Neural progenitor cell (in vitro differentiated cells): Measurements from ENCODE around the gene ACOT13. TPM values are rescaled to one million over a fixed set of nuclear protein-coding genes. Genes with fewer than 3 reads are reported as not detected.

ENCODE experiments used
- DNase-seq: peaks from one replicate; pipeline ENCODE4 v3.0.0-alpha.2; 2016; ENCODE audit warnings: low spot score
- H2AFZ ChIP-seq: fragments of 200-600 bp; sonication (generic); replicated peaks from 2 replicates; pipeline ENCODE4 v1.6.1; 2016; ENCODE audit warnings: antibody characterized with exemption
- H3F3A ChIP-seq: fragments of 200-600 bp; sonication (generic); 2 replicates; pipeline ENCODE4 v1.6.1; 2016; ENCODE audit warnings: antibody characterized with exemption, low read depth
- H3K27ac ChIP-seq: fragments of 200-600 bp; sonication (generic); 2 replicates; pipeline ENCODE4 v1.5.1; 2016; ENCODE audit warnings: mild to moderate bottlenecking
- H3K27me3 ChIP-seq: fragments of 200-600 bp; sonication (generic); 2 replicates; pipeline ENCODE4 v1.6.1; 2016; ENCODE audit warnings: mild to moderate bottlenecking, moderate library complexity
- H3K36me3 ChIP-seq: fragments of 200-600 bp; sonication (generic); 2 replicates; pipeline ENCODE4 v1.5.1; 2016
- H3K4me1 ChIP-seq: fragments of 200-600 bp; sonication (generic); 2 replicates; pipeline ENCODE4 v1.6.1; 2016; ENCODE audit warnings: mixed run types
- H3K4me2 ChIP-seq: fragments of 200-600 bp; sonication (generic); 2 replicates; pipeline ENCODE4 v1.6.1; 2016
- H3K4me3 ChIP-seq: fragments of 200-600 bp; sonication (generic); 2 replicates; pipeline ENCODE4 v1.5.1; 2016
- H3K79me2 ChIP-seq: fragments of 200-600 bp; sonication (generic); 2 replicates; pipeline ENCODE4 v1.6.1; 2016; ENCODE audit warnings: low read depth
- H3K9ac ChIP-seq: fragments of 200-600 bp; sonication (generic); 2 replicates; pipeline ENCODE4 v1.6.1; 2016
- H3K9me3 ChIP-seq: fragments of 200-600 bp; sonication (generic); 2 replicates; pipeline ENCODE4 v1.5.1; 2016; ENCODE audit warnings: low read depth
- H4K20me1 ChIP-seq: fragments of 200-600 bp; sonication (generic); 2 replicates; pipeline ENCODE4 v1.6.1; 2016; ENCODE audit warnings: low read depth
- H3K27ac Mint-ChIP-seq: 3 replicates; pipeline ENCODE4 v1.8.0; 2021; ENCODE audit warnings: mixed read lengths
- H3K27me3 Mint-ChIP-seq: 2 replicates; pipeline ENCODE4 v1.8.0; 2022; ENCODE audit warnings: low read depth, mild to moderate bottlenecking, inconsistent platforms, moderate library complexity, mixed read lengths; ENCODE audit not compliant: insufficient read depth
- H3K36me3 Mint-ChIP-seq: 3 replicates; pipeline ENCODE4 v1.8.0; 2021; ENCODE audit warnings: mixed read lengths
- H3K4me1 Mint-ChIP-seq: 3 replicates; pipeline ENCODE4 v1.8.0; 2021; ENCODE audit warnings: mixed read lengths
- H3K4me3 Mint-ChIP-seq: 3 replicates; pipeline ENCODE4 v1.8.0; 2021; ENCODE audit warnings: mild to moderate bottlenecking, moderate library complexity, mixed read lengths
- H3K9me3 Mint-ChIP-seq: 3 replicates; pipeline ENCODE4 v1.8.0; 2020; ENCODE audit warnings: mixed read lengths
- EZH2 ChIP-seq: fragments of 200-600 bp; sonication (generic); IDR thresholded peaks from 2 replicates; pipeline ENCODE4 v1.6.1; 2017; ENCODE audit warnings: antibody characterized with exemption, mild to moderate bottlenecking, moderate library complexity
- EZH2phosphoT487 ChIP-seq: fragments of 200-600 bp; sonication (generic); IDR thresholded peaks from 2 replicates; pipeline ENCODE4 v1.6.1; 2017; ENCODE audit warnings: antibody characterized with exemption
- total RNA-seq: library from RNA; depleted of rRNA; stranded (reverse); fragments of >200 nt; gene quantifications from 2 replicates; pipeline ENCODE4 v1.2.3, GENCODE V29; 2015; ENCODE audit warnings: low replicate concordance
- TF ChIP-seq, protein P1 (sequence below): fragments of 200-600 bp; sonication (generic); IDR thresholded peaks from 2 replicates; pipeline ENCODE4 v1.5.1; 2017; ENCODE audit warnings: antibody characterized with exemption, mild to moderate bottlenecking

The ACOT13 gene
- 9.6 and 12.0 TPM in 2 replicates for total RNA-seq

DNA sequence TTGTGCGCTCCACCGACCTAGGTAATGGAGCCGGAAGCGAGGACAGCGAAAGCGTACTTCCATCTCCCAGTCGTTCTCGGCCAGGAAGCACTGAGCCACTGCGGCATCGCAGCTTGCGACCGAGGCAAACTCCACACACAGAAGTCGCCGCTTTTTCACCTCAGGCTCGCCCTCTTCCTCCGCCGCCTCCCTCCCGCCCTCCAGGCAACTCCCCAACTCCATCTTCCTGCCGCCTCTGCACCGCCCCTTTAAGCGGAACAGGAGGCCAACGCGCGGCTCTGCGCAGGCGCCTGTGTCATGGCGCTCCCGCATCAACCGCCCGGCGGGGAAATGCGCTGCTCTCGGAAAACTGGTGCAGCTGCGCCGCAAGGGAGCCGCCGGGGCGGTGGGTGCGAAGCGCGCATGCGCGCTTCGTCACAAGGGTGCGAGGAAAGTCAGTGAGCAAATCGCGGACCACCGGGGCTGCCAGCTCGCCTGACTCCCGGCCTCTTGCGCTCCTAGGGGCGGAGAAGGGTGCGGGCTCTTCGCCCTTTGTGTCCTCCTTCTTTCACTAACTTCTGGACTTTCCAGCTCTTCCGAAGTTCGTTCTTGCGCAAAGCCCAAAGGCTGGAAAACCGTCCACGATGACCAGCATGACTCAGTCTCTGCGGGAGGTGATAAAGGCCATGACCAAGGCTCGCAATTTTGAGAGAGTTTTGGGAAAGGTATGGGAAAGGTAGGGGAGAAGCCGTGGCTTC, at the start of gene ACOT13, which contains the start of gene TDP2:
ACOT13 (plus strand) TSS at position 437 of the 737 bp plus-strand sequence; CDS start at position 624, 187 bp downstream.
TDP2 (minus strand) TSS at position 259 of the 737 bp plus-strand sequence; CDS start at position 222, 37 bp downstream.
- peaks cover 29% of the 10 kb centered on the region for H3K9me3 Mint-ChIP-seq
- Histone ChIP-seq H3K9ac (peak within 1 kb of the TSS; percentile 78), H2AFZ (peak within 1 kb of the TSS; percentile 97), H3K27me3 (no peaks in the 10 kb centered on the region), H3K36me3 (peaks cover 3% of the 10 kb centered on the region), H3K4me1 (peaks cover 29% of the 10 kb centered on the region), H3K4me3 (peak within 1 kb of the TSS; percentile 83), H4K20me1 (peaks cover 21% of the 10 kb centered on the region), H3K79me2 (peaks cover 39% of the 10 kb centered on the region), H3K27ac (peak within 1 kb of the TSS; percentile 70), H3K4me2 (peak within 1 kb of the TSS; percentile 97), H3F3A (peaks cover 24% of the 10 kb centered on the region), H3K9me3 (peaks cover 11% of the 10 kb centered on the region)
- H3K4me3 Mint-ChIP-seq = peak within 1 kb of the TSS; percentile 97
- peaks cover 28% of the 10 kb centered on the region for H3K4me1 Mint-ChIP-seq
- H3K27me3 Mint-ChIP-seq = peaks cover 8% of the 10 kb centered on the region
- peak; percentile 99 for DNase-seq
- peak within 1 kb of the TSS; percentile 99 for H3K27ac Mint-ChIP-seq
- H3K36me3 Mint-ChIP-seq = peaks cover 36% of the 10 kb centered on the region
- TF ChIP-seq EZH2phosphoT487 = no peak
- TF ChIP-seq EZH2 = no peak
- TF ChIP-seq, protein P1, sequence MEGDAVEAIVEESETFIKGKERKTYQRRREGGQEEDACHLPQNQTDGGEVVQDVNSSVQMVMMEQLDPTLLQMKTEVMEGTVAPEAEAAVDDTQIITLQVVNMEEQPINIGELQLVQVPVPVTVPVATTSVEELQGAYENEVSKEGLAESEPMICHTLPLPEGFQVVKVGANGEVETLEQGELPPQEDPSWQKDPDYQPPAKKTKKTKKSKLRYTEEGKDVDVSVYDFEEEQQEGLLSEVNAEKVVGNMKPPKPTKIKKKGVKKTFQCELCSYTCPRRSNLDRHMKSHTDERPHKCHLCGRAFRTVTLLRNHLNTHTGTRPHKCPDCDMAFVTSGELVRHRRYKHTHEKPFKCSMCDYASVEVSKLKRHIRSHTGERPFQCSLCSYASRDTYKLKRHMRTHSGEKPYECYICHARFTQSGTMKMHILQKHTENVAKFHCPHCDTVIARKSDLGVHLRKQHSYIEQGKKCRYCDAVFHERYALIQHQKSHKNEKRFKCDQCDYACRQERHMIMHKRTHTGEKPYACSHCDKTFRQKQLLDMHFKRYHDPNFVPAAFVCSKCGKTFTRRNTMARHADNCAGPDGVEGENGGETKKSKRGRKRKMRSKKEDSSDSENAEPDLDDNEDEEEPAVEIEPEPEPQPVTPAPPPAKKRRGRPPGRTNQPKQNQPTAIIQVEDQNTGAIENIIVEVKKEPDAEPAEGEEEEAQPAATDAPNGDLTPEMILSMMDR = peak; percentile 58

DNA sequence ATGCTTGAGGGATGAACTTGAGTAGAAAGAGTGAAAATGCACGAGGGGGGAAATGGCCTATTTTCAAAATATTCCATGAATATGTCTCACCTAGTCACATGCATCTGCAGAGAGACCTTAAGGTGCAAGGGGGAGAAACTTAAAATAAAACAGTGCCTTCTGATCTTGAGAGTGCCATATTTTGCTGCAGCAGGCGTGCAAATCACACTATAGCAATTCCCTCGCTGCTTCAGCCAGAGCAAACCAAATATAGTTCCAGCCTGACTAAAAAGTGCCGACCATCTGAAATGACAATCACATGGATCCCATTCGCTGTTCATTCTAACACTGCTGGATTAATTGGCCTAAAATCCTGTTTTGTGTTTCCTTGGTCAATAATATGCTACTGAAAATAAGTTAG, 47.2 kb upstream of the ACOT13 start:
- no peak overlapping the region for H2AFZ ChIP-seq
- H3K79me2 ChIP-seq = no peaks in the 10 kb centered on the region
- H3K4me1 Mint-ChIP-seq = no peaks in the 10 kb centered on the region

DNA sequence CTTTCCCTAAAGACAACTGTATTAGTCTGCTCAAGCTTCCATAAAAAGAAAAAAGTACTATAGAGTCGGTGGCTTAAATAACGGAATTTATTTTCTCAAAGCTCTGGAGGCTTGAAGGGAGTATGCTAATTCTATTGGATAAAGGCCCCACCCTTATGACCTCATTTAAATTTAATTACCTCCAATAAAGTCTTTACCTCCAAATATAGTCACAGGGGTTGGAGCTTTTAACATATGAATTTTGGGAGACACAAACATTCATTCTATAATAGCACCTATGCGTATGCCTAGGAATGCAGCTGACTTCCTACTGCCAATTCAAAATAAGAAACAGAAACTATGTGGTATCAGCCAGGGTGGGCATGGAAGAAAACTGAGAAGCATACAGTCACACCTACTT, 46.2 kb upstream of the ACOT13 start:
- Histone ChIP-seq H3K9me3 (no peaks in the 10 kb centered on the region), H3K4me3 (no peak overlapping the region), H3K4me1 (no peaks in the 10 kb centered on the region), H3K36me3 (no peaks in the 10 kb centered on the region), H4K20me1 (no peaks in the 10 kb centered on the region), H3K27me3 (no peaks in the 10 kb centered on the region), H3K4me2 (no peak overlapping the region), H3K27ac (no peak overlapping the region), H2AFZ (no peak overlapping the region), H3K79me2 (no peaks in the 10 kb centered on the region), H3K9ac (no peak overlapping the region), H3F3A (no peaks in the 10 kb centered on the region)
- DNase-seq = no peak
- TF ChIP-seq EZH2 = no peak
- Mint-ChIP-seq H3K36me3 (no peaks in the 10 kb centered on the region), H3K4me3 (no peak overlapping the region), H3K27me3 (peaks cover 6% of the 10 kb centered on the region), H3K4me1 (no peaks in the 10 kb centered on the region), H3K9me3 (no peaks in the 10 kb centered on the region), H3K27ac (no peak overlapping the region)

More for the DNA sequence above, 47.2 kb upstream of the ACOT13 start:
- DNase-seq = no peak
- no peaks in the 10 kb centered on the region for H3F3A ChIP-seq
- no peaks in the 10 kb centered on the region for H4K20me1 ChIP-seq
- H3K4me3 ChIP-seq = no peak overlapping the region
- H3K27me3 ChIP-seq = no peaks in the 10 kb centered on the region
- no peaks in the 10 kb centered on the region for H3K9me3 ChIP-seq
- H3K36me3 ChIP-seq = no peaks in the 10 kb centered on the region
- H3K4me2 ChIP-seq = no peak overlapping the region
- Mint-ChIP-seq H3K9me3 (no peaks in the 10 kb centered on the region), H3K36me3 (no peaks in the 10 kb centered on the region), H3K4me3 (no peak overlapping the region), H3K27ac (no peak overlapping the region), H3K27me3 (peaks cover 6% of the 10 kb centered on the region)
- H3K4me1 ChIP-seq = no peaks in the 10 kb centered on the region
- TF ChIP-seq EZH2phosphoT487 = no peak
- TF ChIP-seq, protein P1 = no peak
- no peak for TF ChIP-seq EZH2
- no peak overlapping the region for H3K9ac ChIP-seq
- H3K27ac ChIP-seq = no peak overlapping the region
